ENCODE data around the gene GRK5. TPM values are rescaled to one million over a fixed set of nuclear protein-coding genes. Genes with fewer than 3 reads are reported as not detected.

GRK5 gene
- total RNA-seq, 4 donors from 2014 or later: 6.0 to 111 (median 9.5) TPM

- no peak overlapping the region for H3K4me3 ChIP-seq
- in situ Hi-C loops (cut with MboI; ENCODE audit: low pct_ligation_motif_present in 1 of 4, low pct_unique_long_range_greater_than_20kb in 1 of 4, low sequenced_read_pairs in 3 of 4): no loop called here
- TF ChIP-seq POLR2AphosphoS5 (IDR thresholded peaks at IDR 0.05): no peak
- no peak for TF ChIP-seq POLR2A (IDR thresholded peaks at IDR 0.05)
- no peak for TF ChIP-seq EP300 (IDR thresholded peaks at IDR 0.05; ENCODE audit: low read depth)
- no peak for TF ChIP-seq CTCF (IDR thresholded peaks at IDR 0.05)
- WGBS, 2 donors (ENCODE audit: low coverage in 1 of 2): 77 to 78% methylated on average over 9 to 11 of the region's 11 CpGs
- H3K4me1 ChIP-seq: no peaks in the 10 kb centered on the region
- no peaks in the 10 kb centered on the region for H3K27me3 ChIP-seq
- H3K27ac ChIP-seq: no peak overlapping the region
- no peaks in the 10 kb centered on the region for H3K36me3 ChIP-seq
- H3K9me3 ChIP-seq: no peaks in the 10 kb centered on the region
- intact Hi-C loops (cut with DNase I; ENCODE audit: low total_unique reads): no loop called here
- DNase-seq: no peak
Observed at GRCh38 chr10:119425102-119425880, 217.9 kb downstream of the GRK5 start.

- intact Hi-C loops (cut with DNase I; ENCODE audit: low total_unique reads) (no loop called here), in situ Hi-C loops (cut with MboI; ENCODE audit: low pct_ligation_motif_present in 1 of 4, low pct_unique_long_range_greater_than_20kb in 1 of 4, low sequenced_read_pairs in 3 of 4) (no loop called here)
- H3K9me3 ChIP-seq: no peaks in the 10 kb centered on the region
- TF ChIP-seq POLR2AphosphoS5 (IDR thresholded peaks at IDR 0.05) (no peak), EP300 (IDR thresholded peaks at IDR 0.05; ENCODE audit: low read depth) (no peak), POLR2A (IDR thresholded peaks at IDR 0.05) (no peak), CTCF (IDR thresholded peaks at IDR 0.05) (no peak)
- WGBS, 2 donors (ENCODE audit: low coverage in 1 of 2): 96 to 100% methylated on average over 1 to 9 of the region's 9 CpGs
- no peak overlapping the region for H3K4me3 ChIP-seq
- H3K27ac ChIP-seq: no peak overlapping the region
- no peaks in the 10 kb centered on the region for H3K27me3 ChIP-seq
- no peaks in the 10 kb centered on the region for H3K4me1 ChIP-seq
- H3K36me3 ChIP-seq: no peaks in the 10 kb centered on the region
- no peak for DNase-seq
Observed at GRCh38 chr10:119425881-119426170, 218.5 kb downstream of the GRK5 start.

- Histone ChIP-seq H3K27me3 (no peaks in the 10 kb centered on the region), H3K36me3 (no peaks in the 10 kb centered on the region), H3K4me1 (no peaks in the 10 kb centered on the region), H3K9me3 (no peaks in the 10 kb centered on the region), H3K4me3 (no peak overlapping the region), H3K27ac (no peak overlapping the region)
- 92 to 95% methylated on average over 5 of the region's 5 CpGs for WGBS, 2 donors (ENCODE audit: low coverage in 1 of 2)
- intact Hi-C loops (cut with DNase I; ENCODE audit: low total_unique reads): no loop called here
- no peak for DNase-seq
- TF ChIP-seq POLR2AphosphoS5 (IDR thresholded peaks at IDR 0.05) (no peak), EP300 (IDR thresholded peaks at IDR 0.05; ENCODE audit: low read depth) (no peak), POLR2A (IDR thresholded peaks at IDR 0.05) (no peak), CTCF (IDR thresholded peaks at IDR 0.05) (no peak)
- in situ Hi-C loops (cut with MboI; ENCODE audit: low pct_ligation_motif_present in 1 of 4, low pct_unique_long_range_greater_than_20kb in 1 of 4, low sequenced_read_pairs in 3 of 4): no loop called here
Observed at GRCh38 chr10:119426699-119427098, 219.3 kb downstream of the GRK5 start.

- Histone ChIP-seq H3K4me1 (no peaks in the 10 kb centered on the region), H3K4me3 (no peak overlapping the region), H3K9me3 (no peaks in the 10 kb centered on the region), H3K36me3 (no peaks in the 10 kb centered on the region), H3K27ac (no peak overlapping the region), H3K27me3 (no peaks in the 10 kb centered on the region)
- intact Hi-C loops (cut with DNase I; ENCODE audit: low total_unique reads) (no loop called here), in situ Hi-C loops (cut with MboI; ENCODE audit: low pct_ligation_motif_present in 1 of 4, low pct_unique_long_range_greater_than_20kb in 1 of 4, low sequenced_read_pairs in 3 of 4) (no loop called here)
- DNase-seq: no peak
- no peak for TF ChIP-seq EP300 (IDR thresholded peaks at IDR 0.05; ENCODE audit: low read depth)
- no peak for TF ChIP-seq POLR2A (IDR thresholded peaks at IDR 0.05)
- TF ChIP-seq POLR2AphosphoS5 (IDR thresholded peaks at IDR 0.05): no peak
- no peak for TF ChIP-seq CTCF (IDR thresholded peaks at IDR 0.05)
- WGBS, 2 donors (ENCODE audit: low coverage in 1 of 2): 87 to 90% methylated on average over 5 to 8 of the region's 8 CpGs
Observed at GRCh38 chr10:119427263-119427864, 220.0 kb downstream of the GRK5 start.
